SKM-1 treated with dmso at 0.1 percent for 144 hours (cell line): ENCODE results near the gene TIGIT.

Experiments
- DNase-seq: peaks from one replicate; lab custom pipeline; 2025; ENCODE audit not compliant: unreplicated experiment; lab: John Stamatoyannopoulos, UW

TIGIT gene

GRCh38 chr3:114351123-114351821 is 57.4 kb downstream of the TIGIT start:
- DNase-seq, result no peak

DNA sequence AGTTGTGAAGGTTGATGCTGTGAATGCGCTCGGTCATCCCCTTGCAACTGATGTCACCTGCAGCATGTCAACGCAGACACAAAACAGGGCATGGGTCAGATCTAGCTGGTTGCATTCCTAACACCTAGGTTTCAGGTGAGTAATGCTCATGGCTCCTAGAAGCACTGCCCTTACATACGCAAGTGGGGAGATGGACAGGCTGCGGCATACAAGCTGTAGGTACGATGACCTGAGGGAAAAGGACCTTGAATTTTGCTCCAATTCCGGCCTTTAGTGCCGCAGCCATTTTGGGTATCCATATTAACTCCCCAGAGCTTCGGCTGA is 58.0 kb downstream of the TIGIT start:
- no peak for DNase-seq

DNA sequence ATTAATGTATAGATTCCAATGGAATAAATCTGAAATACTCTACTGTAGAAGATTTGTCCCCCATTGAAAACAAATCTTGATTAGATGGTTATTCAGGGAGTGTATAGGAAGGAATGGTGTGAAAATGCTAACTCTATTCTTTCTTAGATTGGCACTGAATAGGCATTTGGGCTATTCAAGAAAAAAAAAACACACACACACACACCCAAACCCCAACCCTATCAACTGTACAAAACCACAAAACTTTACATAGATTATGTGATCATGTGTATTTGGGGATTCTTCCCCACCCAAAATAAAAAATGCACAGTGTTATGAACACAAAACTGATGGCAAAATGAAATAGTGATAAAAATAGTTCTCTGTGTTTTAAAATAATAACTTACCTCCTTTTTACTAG is 61.8 kb downstream of the TIGIT start:
- DNase-seq, result no peak

DNA sequence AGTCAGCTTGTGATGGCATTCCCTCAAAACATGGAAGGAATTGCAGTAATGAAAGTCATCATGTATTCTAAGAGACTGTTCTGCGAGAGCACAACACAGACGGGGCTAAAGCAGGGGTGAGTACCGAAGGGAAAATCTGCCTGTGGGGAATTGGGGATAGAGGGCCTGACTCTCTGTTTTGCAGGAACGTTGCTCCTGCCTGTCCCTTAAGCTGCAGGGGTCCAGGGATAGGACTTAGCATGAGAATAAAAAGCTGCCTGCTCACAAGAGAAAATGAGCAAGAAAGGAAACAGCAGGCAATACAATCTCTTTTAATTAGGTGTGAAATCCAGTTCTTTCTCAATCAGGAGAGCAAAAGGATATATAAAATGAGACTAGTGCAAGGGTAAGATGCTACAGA is 62.2 kb downstream of the TIGIT start:
- no peak for DNase-seq

- no peak for DNase-seq
Observed at GRCh38 chr3:114356525-114356924, 62.7 kb downstream of the TIGIT start.
